Gastroesophageal sphincter (tissue), 4 donors: Measurements from ENCODE around the gene STRA8. TPM values are rescaled to one million over a fixed set of nuclear protein-coding genes. Genes with fewer than 3 reads are reported as not detected.

ENCODE experiments used
- ATAC-seq: fragments of 150-250 bp; one replicate; pipeline ENCODE4 v1.9.1; 2016; ENCODE audit warnings: mild to moderate bottlenecking, moderate library complexity
- H3K27ac ChIP-seq, 4 donors: fragments of 200-600 bp; sonication (generic) in 3 of 4; 1 replicate in 3 of 4; 2 replicates in 1 of 4; pipeline ENCODE4 v1.5.1; 2016 to 2019
- H3K27me3 ChIP-seq: fragments of 200-600 bp; sonication (generic); one replicate; pipeline ENCODE4 v1.5.1; 2019
- H3K36me3 ChIP-seq, 2 donors: fragments of 200-600 bp; sonication (generic); one replicate each; pipeline ENCODE4 v1.5.1; 2019; ENCODE audit warnings: control low read depth in 1 of 2
- H3K4me1 ChIP-seq, 3 donors: fragments of 200-600 bp; sonication (generic); 1 replicate in 2 of 3; 2 replicates in 1 of 3; pipeline ENCODE4 v1.5.1; 2016 to 2019; ENCODE audit warnings: control low read depth in 2 of 3
- H3K4me3 ChIP-seq, 2 donors: fragments of 200-600 bp; sonication (generic); one replicate each; pipeline ENCODE4 v1.5.1; 2019; ENCODE audit warnings: mild to moderate bottlenecking in 1 of 2, moderate library complexity in 1 of 2
- H3K9me3 ChIP-seq, 3 donors: fragments of 200-600 bp; sonication (generic); one replicate each; pipeline ENCODE4 v1.5.1; 2017 to 2019; ENCODE audit warnings: control low read depth in 2 of 3
- EP300 ChIP-seq: sonication (generic); formaldehyde crosslinking; IDR thresholded peaks from one replicate; pipeline ENCODE4 v1.6.1; 2017; ENCODE audit warnings: antibody characterized with exemption, mild to moderate bottlenecking
- POLR2A ChIP-seq, 2 donors: fragments of 450-650 bp; IDR thresholded peaks; one replicate each; pipeline ENCODE4 v1.6.1; 2017; ENCODE audit warnings: antibody characterized with exemption in 2 of 2, mild to moderate bottlenecking in 2 of 2, moderate library complexity in 1 of 2
- POLR2AphosphoS5 ChIP-seq: sonication (generic); formaldehyde crosslinking; IDR thresholded peaks from one replicate; pipeline ENCODE4 v1.6.1; 2017; ENCODE audit warnings: antibody characterized with exemption
- WGBS, 2 donors: methylation state at CpG; one replicate each; pipeline ENCODE4 v1.1.5; 2018; ENCODE audit warnings: low coverage in 1 of 2; 5-methylcytosine and 5-hydroxymethylcytosine counted together
- total RNA-seq, 4 donors: library from RNA; depleted of rRNA; stranded (reverse); fragments of >200 nt; gene quantifications; one replicate each; pipeline ENCODE4 v1.1.0, GENCODE V29; 2016
- TF ChIP-seq, protein P1 (sequence below), 4 experiments: fragments of 200-600 bp in 2 of 4; fragments of 450-650 bp in 2 of 4; sonication (generic) in 1 of 4; IDR thresholded peaks; one replicate each; pipeline ENCODE4 v1.5.1; 2017 to 2019; ENCODE audit warnings: antibody characterized with exemption in 4 of 4, mild to moderate bottlenecking in 2 of 4, moderate library complexity in 2 of 4

The STRA8 gene
- total RNA-seq, 4 donors from 2014 or later = not detected

DNA sequence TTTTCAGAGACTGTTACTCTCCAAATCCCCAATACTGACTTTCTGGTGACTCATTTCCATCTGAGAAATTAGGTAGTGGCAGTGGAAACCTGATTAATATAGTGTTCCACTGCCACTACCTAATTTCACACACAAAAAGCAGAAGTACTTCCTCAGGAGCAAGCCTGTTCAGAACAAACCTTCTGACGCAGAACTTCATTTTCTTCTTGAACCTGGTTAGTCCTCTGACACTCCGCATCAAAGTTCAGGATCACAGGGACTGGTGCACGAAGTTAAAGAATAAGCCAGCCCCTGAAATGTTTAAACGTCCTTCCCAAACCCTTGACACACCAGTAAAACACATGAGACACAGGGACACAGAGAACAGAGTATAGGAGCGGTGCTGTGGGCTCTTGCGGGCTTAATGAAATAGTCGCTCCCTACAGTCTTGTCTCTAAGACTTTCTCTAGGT is 26.7 kb upstream of the STRA8 start:
- H3K27me3 ChIP-seq = no peaks in the 10 kb centered on the region
- H3K36me3 ChIP-seq = peaks cover 0 to 53% of the 10 kb centered on the region in 2 donors
- H3K27ac ChIP-seq = no peak overlapping the region
- H3K4me3 ChIP-seq = no peak overlapping the region
- no peak for ATAC-seq
- H3K4me1 ChIP-seq = peaks cover 0 to 62% (median 9%) of the 10 kb centered on the region in 3 donors
- TF ChIP-seq POLR2A (IDR thresholded peaks at IDR 0.05) (no peak), EP300 (no peak), POLR2AphosphoS5 (no peak)
- TF ChIP-seq, protein P1, sequence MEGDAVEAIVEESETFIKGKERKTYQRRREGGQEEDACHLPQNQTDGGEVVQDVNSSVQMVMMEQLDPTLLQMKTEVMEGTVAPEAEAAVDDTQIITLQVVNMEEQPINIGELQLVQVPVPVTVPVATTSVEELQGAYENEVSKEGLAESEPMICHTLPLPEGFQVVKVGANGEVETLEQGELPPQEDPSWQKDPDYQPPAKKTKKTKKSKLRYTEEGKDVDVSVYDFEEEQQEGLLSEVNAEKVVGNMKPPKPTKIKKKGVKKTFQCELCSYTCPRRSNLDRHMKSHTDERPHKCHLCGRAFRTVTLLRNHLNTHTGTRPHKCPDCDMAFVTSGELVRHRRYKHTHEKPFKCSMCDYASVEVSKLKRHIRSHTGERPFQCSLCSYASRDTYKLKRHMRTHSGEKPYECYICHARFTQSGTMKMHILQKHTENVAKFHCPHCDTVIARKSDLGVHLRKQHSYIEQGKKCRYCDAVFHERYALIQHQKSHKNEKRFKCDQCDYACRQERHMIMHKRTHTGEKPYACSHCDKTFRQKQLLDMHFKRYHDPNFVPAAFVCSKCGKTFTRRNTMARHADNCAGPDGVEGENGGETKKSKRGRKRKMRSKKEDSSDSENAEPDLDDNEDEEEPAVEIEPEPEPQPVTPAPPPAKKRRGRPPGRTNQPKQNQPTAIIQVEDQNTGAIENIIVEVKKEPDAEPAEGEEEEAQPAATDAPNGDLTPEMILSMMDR (IDR thresholded peaks at IDR 0.05) = no peak
- H3K9me3 ChIP-seq = no peaks in the 10 kb centered on the region
- WGBS, 2 donors = 75 to 95% methylated on average over 3 to 7 of the region's 7 CpGs

DNA sequence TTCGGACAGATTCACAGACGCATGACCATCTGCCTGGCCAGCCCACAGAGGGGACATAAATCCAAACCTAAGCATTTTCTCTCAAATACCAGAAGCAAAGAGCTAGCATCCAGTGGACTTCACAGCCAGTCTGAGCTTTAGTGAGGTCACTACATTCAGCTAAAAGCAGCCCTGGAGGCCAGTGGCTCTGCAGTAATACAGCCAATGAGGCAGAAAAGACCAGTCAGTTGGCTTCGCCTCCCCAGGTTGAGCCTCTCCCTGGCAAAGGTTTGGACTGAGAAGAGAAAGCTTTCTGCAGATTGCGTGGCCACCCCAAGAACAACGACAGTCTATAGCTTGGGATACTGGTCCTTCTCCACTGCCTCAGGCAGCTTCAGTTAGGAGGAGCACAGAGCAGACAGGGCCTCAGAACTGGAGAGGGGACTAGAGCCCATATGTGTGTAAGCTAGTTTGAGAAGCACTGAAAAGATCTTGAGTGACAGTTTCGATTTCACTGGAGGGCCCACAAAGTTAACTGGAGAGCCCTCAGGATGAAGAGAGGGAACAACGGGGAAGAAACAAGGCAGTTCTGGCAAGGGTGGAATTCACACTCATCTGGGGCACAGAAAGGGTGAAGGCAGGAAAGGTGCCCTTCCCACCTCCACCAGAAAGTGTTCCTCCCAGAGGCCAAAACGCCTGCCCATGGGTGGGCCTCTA is 26.1 kb upstream of the STRA8 start:
- no peak overlapping the region for H3K4me3 ChIP-seq
- H3K27ac ChIP-seq = peak overlapping the region in 1 of 4 donors; percentile 8
- H3K27me3 ChIP-seq = no peaks in the 10 kb centered on the region
- H3K9me3 ChIP-seq = no peaks in the 10 kb centered on the region
- ATAC-seq = no peak
- WGBS, 2 donors = 96 to 100% methylated on average over 3 to 4 of the region's 8 CpGs
- TF ChIP-seq POLR2A (IDR thresholded peaks at IDR 0.05) = no peak
- TF ChIP-seq, protein P1 (IDR thresholded peaks at IDR 0.05) = no peak
- TF ChIP-seq POLR2AphosphoS5 = no peak
- TF ChIP-seq EP300 = no peak
- H3K36me3 ChIP-seq = peaks cover 0 to 47% of the 10 kb centered on the region in 2 donors
- H3K4me1 ChIP-seq = peaks cover 0 to 59% (median 9%) of the 10 kb centered on the region in 3 donors

DNA sequence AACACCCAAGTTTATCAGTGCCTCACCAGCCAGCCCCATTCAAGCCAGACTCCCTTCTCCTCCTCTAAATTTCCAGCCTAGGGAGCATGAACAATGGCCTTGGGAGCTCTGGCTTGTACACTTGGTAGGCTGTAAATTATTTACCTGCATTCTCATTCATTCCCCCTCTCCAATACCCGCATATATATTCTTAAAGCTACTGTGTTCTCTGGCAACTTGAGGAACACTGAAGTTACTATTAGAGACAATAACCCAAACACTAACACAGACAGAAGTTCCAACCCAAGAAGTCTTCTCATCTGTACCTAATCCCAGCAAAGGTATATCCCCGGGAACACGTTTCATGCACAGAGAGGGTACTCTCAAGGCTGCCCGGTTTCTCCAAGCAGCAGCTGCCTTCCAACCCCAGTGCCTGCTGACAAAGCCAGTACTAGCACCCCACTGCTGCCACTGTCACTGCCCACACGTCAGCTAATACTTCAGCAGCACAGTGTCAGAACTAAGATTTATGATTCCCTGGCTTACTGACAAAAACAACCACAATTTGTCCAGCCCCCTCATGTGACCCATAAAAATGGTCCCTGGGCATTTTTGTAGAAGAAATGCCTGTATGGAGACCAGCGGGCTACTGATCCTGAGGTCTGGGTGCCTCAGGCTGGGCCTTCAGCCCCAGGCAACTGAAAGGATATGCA is 25.4 kb upstream of the STRA8 start:
- Histone ChIP-seq H3K27ac (peak overlapping the region in 1 of 4 donors; percentile 8), H3K4me3 (no peak overlapping the region), H3K36me3 (peaks cover 0 to 40% of the 10 kb centered on the region in 2 donors), H3K27me3 (no peaks in the 10 kb centered on the region), H3K9me3 (no peaks in the 10 kb centered on the region), H3K4me1 (peaks cover 0 to 52% (median 9%) of the 10 kb centered on the region in 3 donors)
- TF ChIP-seq, protein P1 (IDR thresholded peaks at IDR 0.05) = no peak
- TF ChIP-seq EP300 (no peak), POLR2A (IDR thresholded peaks at IDR 0.05) (no peak), POLR2AphosphoS5 (no peak)
- 65 to 80% methylated on average over 1 to 3 of the region's 6 CpGs for WGBS, 2 donors
- ATAC-seq = no peak

DNA sequence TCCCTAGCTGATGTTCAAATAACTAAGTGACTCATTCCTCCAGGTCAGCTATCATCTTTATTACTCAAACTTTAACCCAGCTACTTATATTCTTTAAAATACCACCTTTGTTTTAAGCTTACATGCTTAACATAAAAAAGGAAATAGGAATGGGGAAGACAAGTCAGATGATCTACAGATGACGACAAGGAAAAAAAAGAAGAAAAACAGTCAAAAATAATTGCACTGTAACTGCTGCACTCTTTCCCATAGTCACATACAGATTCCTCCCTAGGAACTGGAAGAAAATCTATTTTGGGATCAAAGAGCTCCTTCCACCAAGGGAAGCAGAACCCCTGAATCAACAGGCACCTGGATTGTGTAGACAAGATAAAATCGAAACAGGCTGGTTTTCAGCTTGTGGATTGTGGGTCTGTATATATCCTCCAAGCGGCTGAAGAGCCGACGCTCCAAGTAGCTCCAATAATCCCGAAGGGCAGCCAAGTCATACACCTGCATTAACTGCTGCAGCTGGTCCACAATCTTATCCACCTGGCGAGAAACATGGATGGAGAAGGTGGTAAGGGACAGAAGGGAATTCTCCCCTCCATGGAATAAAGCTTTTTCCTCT is 24.3 kb upstream of the STRA8 start:
- peaks cover 0 to 30% of the 10 kb centered on the region in 2 donors for H3K36me3 ChIP-seq
- WGBS, 2 donors = 88 to 95% methylated on average over 2 to 7 of the region's 7 CpGs
- H3K27ac ChIP-seq = peak overlapping the region in 1 of 4 donors; percentile 23

More for the DNA sequence above, 24.3 kb upstream of the STRA8 start:
- Histone ChIP-seq H3K4me1 (peaks cover 0 to 45% (median 9%) of the 10 kb centered on the region in 3 donors), H3K27me3 (no peaks in the 10 kb centered on the region), H3K4me3 (no peak overlapping the region), H3K9me3 (no peaks in the 10 kb centered on the region)
- TF ChIP-seq EP300 (no peak), POLR2AphosphoS5 (no peak), POLR2A (IDR thresholded peaks at IDR 0.05) (no peak)
- TF ChIP-seq, protein P1 (IDR thresholded peaks at IDR 0.05) = no peak
- ATAC-seq = no peak
